MM.1S (cell line): ENCODE measurements around the gene COLQ.
"Not testable (repeated sequence)": the region's sequence is repeated elsewhere in the genome, so short reads cannot be mapped to it uniquely, and the experiment has no call there.

Experiments
- DNase-seq: peaks from one replicate; pipeline ENCODE4 v3.0.0-alpha.2; 2015
- H2AFZ ChIP-seq: fragments of 300-600 bp; sonication (generic); 2 replicates; pipeline ENCODE4 v1.6.0; 2016; ENCODE audit warnings: antibody characterized with exemption, low read length
- H3F3A ChIP-seq: fragments of 300-600 bp; sonication (generic); 2 replicates; pipeline ENCODE4 v1.6.1; 2016; ENCODE audit warnings: mild to moderate bottlenecking, antibody characterized with exemption, low read length, moderate library complexity, mixed read lengths; ENCODE audit not compliant: insufficient read depth
- H3K27ac ChIP-seq: fragments of 300-600 bp; sonication (generic); 2 replicates; pipeline ENCODE4 v1.5.1; 2016; ENCODE audit warnings: mild to moderate bottlenecking, low read length
- H3K27me3 ChIP-seq: fragments of 300-600 bp; sonication (generic); replicated peaks from 2 replicates; pipeline ENCODE4 v1.6.0; 2016; ENCODE audit warnings: low read length; ENCODE audit not compliant: insufficient read depth
- H3K36me3 ChIP-seq: fragments of 300-600 bp; sonication (generic); replicated peaks from 2 replicates; pipeline ENCODE4 v1.6.1; 2016; ENCODE audit warnings: mild to moderate bottlenecking, low read length, mixed read lengths; ENCODE audit not compliant: insufficient read depth
- H3K4me1 ChIP-seq: fragments of 300-600 bp; sonication (generic); 2 replicates; pipeline ENCODE4 v1.6.1; 2016; ENCODE audit warnings: low read length, mixed read lengths
- H3K4me2 ChIP-seq: fragments of 300-600 bp; sonication (generic); 2 replicates; pipeline ENCODE4 v1.6.0; 2016; ENCODE audit warnings: low read depth, low read length
- H3K4me3 ChIP-seq: fragments of 300-600 bp; sonication (generic); 2 replicates; pipeline ENCODE4 v1.5.1; 2016; ENCODE audit warnings: low read length, mixed read lengths
- H3K79me2 ChIP-seq: fragments of 300-600 bp; sonication (generic); 2 replicates; pipeline ENCODE4 v1.6.1; 2016; ENCODE audit warnings: mixed run types, low read length, mixed read lengths
- H3K9ac ChIP-seq: fragments of 300-600 bp; sonication (generic); 2 replicates; pipeline ENCODE4 v1.6.1; 2016; ENCODE audit warnings: low read length, mixed read lengths
- H3K9me2 ChIP-seq: fragments of 300-600 bp; sonication (generic); replicated peaks from 2 replicates; pipeline ENCODE4 v1.6.1; 2016; ENCODE audit warnings: mild to moderate bottlenecking, low read length, mixed read lengths; ENCODE audit not compliant: insufficient read depth
- H3K9me3 ChIP-seq: fragments of 300-600 bp; sonication (generic); replicated peaks from 2 replicates; pipeline ENCODE4 v1.6.1; 2016; ENCODE audit warnings: mild to moderate bottlenecking, low read length, mixed read lengths; ENCODE audit not compliant: insufficient read depth
- H4K20me1 ChIP-seq: fragments of 300-600 bp; sonication (generic); 2 replicates; pipeline ENCODE4 v1.6.1; 2016; ENCODE audit warnings: mild to moderate bottlenecking, low read length, moderate library complexity, mixed read lengths; ENCODE audit not compliant: insufficient read depth
- EZH2 ChIP-seq: fragments of 300-600 bp; sonication (generic); optimal IDR thresholded peaks from 2 replicates; pipeline ENCODE3; 2017; ENCODE audit warnings: low read depth, mild to moderate bottlenecking, antibody characterized with exemption, low read length, mixed read lengths
- EZH2phosphoT487 ChIP-seq: fragments of 300-600 bp; sonication (generic); IDR thresholded peaks from 2 replicates; pipeline ENCODE4 v1.6.1; 2018; ENCODE audit warnings: antibody characterized with exemption, low read length
- TF ChIP-seq, protein P1 (sequence below): fragments of 300-600 bp; sonication (generic); IDR thresholded peaks from 2 replicates; pipeline ENCODE4 v1.5.1; 2016; ENCODE audit warnings: antibody characterized with exemption, low read length, mixed read lengths

COLQ gene

GRCh38 chr3:15536856-15537255, 15.3 kb upstream of the COLQ start:
- Histone ChIP-seq H3K9me3 (no peaks in the 10 kb centered on the region), H3K4me2 (no peak overlapping the region), H4K20me1 (no peaks in the 10 kb centered on the region), H3K27me3 (no peaks in the 10 kb centered on the region), H3F3A (no peaks in the 10 kb centered on the region), H2AFZ (no peak overlapping the region), H3K9ac (no peak overlapping the region), H3K4me1 (no peaks in the 10 kb centered on the region), H3K36me3 (no peaks in the 10 kb centered on the region), H3K4me3 (no peak overlapping the region), H3K79me2 (no peaks in the 10 kb centered on the region), H3K9me2 (no peaks in the 10 kb centered on the region), H3K27ac (no peak overlapping the region)
- TF ChIP-seq, protein P1, sequence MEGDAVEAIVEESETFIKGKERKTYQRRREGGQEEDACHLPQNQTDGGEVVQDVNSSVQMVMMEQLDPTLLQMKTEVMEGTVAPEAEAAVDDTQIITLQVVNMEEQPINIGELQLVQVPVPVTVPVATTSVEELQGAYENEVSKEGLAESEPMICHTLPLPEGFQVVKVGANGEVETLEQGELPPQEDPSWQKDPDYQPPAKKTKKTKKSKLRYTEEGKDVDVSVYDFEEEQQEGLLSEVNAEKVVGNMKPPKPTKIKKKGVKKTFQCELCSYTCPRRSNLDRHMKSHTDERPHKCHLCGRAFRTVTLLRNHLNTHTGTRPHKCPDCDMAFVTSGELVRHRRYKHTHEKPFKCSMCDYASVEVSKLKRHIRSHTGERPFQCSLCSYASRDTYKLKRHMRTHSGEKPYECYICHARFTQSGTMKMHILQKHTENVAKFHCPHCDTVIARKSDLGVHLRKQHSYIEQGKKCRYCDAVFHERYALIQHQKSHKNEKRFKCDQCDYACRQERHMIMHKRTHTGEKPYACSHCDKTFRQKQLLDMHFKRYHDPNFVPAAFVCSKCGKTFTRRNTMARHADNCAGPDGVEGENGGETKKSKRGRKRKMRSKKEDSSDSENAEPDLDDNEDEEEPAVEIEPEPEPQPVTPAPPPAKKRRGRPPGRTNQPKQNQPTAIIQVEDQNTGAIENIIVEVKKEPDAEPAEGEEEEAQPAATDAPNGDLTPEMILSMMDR, result no peak
- TF ChIP-seq EZH2 (no peak), EZH2phosphoT487 (no peak)
- DNase-seq, result no peak

DNA sequence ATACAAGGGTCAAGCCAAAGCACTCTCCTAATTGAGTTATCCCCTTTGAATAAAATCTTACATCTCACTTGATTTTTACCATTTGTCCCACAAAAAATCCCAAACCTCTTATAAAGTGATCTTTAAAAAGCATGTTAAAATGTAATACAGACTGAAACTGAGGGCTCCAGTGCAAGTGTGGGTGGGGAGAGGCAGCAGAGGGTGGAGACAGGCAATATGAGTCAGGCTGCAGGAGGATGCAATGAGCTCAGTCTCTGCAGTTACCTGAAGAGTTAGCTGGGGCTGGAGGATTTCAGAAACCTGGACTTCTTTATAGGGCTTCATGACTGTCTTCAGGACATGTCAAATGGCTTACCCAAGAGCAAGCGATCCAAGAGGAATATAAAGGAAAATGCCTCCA, 14.2 kb upstream of the COLQ start:
- TF ChIP-seq, protein P1, result no peak
- no peak for TF ChIP-seq EZH2
- TF ChIP-seq EZH2phosphoT487, result no peak
- H3K27me3 ChIP-seq, result no peaks in the 10 kb centered on the region
- no peaks in the 10 kb centered on the region for H3K9me3 ChIP-seq
- no peaks in the 10 kb centered on the region for H3K36me3 ChIP-seq
- H3K9ac ChIP-seq, result no peak overlapping the region
- no peaks in the 10 kb centered on the region for H3K79me2 ChIP-seq
- no peak overlapping the region for H3K4me2 ChIP-seq
- no peak for DNase-seq
- no peak overlapping the region for H2AFZ ChIP-seq
- H3K4me3 ChIP-seq, result no peak overlapping the region
- H4K20me1 ChIP-seq, result no peaks in the 10 kb centered on the region
- no peaks in the 10 kb centered on the region for H3K4me1 ChIP-seq
- H3F3A ChIP-seq, result no peaks in the 10 kb centered on the region
- no peaks in the 10 kb centered on the region for H3K9me2 ChIP-seq
- H3K27ac ChIP-seq, result no peak overlapping the region

GRCh38 chr3:15532614-15533013, 11.1 kb upstream of the COLQ start:
- not testable (repeated sequence) for H3K27me3 ChIP-seq, H3K79me2 ChIP-seq, H3K27ac ChIP-seq, DNase-seq, H2AFZ ChIP-seq, H3K36me3 ChIP-seq, H4K20me1 ChIP-seq, H3F3A ChIP-seq, H3K4me1 ChIP-seq, H3K4me2 ChIP-seq, H3K9ac ChIP-seq, H3K9me2 ChIP-seq, H3K4me3 ChIP-seq, H3K9me3 ChIP-seq

DNA sequence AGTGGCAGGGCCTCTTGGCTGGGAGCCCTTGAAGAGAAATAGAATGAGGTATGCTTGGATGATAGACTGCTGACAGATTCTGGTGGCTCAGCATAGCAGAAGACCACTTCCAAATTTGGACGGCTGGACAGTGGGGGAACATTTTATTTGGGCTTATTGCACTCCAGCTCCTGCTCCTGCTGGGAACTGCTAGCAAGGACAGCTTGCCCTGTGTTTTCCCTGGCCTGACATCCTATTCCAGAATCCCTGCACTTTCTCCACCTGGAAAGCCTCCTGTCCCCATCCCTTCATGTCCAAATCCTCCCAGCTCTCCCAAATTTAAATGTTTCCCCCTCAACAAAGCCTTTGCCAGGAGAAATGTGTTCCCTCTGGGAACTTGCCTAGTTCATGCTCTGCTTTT, 9.8 kb upstream of the COLQ start:
- TF ChIP-seq, protein P1, result no peak
- TF ChIP-seq EZH2phosphoT487 (no peak), EZH2 (no peak)
- H4K20me1 ChIP-seq, result no peaks in the 10 kb centered on the region
- no peaks in the 10 kb centered on the region for H3K9me3 ChIP-seq
- H3K4me3 ChIP-seq, result no peak overlapping the region
- no peak overlapping the region for H3K4me2 ChIP-seq
- DNase-seq, result no peak
- no peaks in the 10 kb centered on the region for H3K79me2 ChIP-seq
- no peak overlapping the region for H3K9ac ChIP-seq
- H3K27ac ChIP-seq, result no peak overlapping the region
- no peaks in the 10 kb centered on the region for H3K4me1 ChIP-seq
- H3F3A ChIP-seq, result no peaks in the 10 kb centered on the region
- no peaks in the 10 kb centered on the region for H3K36me3 ChIP-seq
- no peaks in the 10 kb centered on the region for H3K9me2 ChIP-seq
- H2AFZ ChIP-seq, result no peak overlapping the region
- H3K27me3 ChIP-seq, result no peaks in the 10 kb centered on the region
